ENCODE results near the gene SCAMP4. TPM values are rescaled to one million over a fixed set of nuclear protein-coding genes. Genes with fewer than 3 reads are reported as not detected.

SCAMP4 gene
- total RNA-seq, 1 experiment from 2014 or later: 63.3 TPM

DNA sequence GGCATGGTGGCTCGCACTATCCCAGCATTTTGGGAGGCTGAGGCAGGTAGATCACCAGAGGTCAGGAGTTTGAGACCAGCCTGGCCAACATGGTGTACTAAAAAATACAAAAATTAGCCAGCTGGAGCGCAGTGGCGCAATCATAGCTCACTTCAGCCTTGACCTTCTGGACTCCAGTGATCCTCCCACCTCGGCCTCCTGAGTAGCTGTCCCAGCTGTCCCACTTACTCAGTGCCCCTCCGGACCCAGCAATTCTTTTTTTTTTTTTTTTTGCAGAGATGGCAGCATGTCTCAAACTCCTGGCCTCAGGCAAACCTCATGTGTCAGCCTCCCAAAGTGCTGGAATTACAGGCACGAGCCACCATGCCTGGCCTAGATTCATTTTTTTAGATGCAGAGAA is 2.3 kb upstream of the SCAMP4 start:
- Histone ChIP-seq H3K9me3 (ENCODE audit: control insufficient read depth in 1 of 2, insufficient read depth in 1 of 2, low read depth in 1 of 2, low read length in 2 of 2) (no peaks in the 10 kb centered on the region), H4K20me1 (ENCODE audit: insufficient read depth) (no peaks in the 10 kb centered on the region), H3K4me3 (replicated peaks in 1 of 2; ENCODE audit: low read depth in 1 of 2, low read length in 2 of 2) (no peak overlapping the region), H3K27me3 (ENCODE audit: insufficient read depth, low read length) (no peaks in the 10 kb centered on the region), H3K79me2 (ENCODE audit: insufficient read depth, low read length) (peaks cover 23% of the 10 kb centered on the region), H3K9me2 (ENCODE audit: insufficient read depth) (no peaks in the 10 kb centered on the region), H3K36me3 (ENCODE audit: control insufficient read depth in 1 of 2, insufficient read depth in 2 of 2, low read length in 2 of 2) (no peaks in the 10 kb centered on the region), H2AFZ (ENCODE audit: low read depth, low read length, poor library complexity, severe bottlenecking) (no peak overlapping the region), H3K4me2 (ENCODE audit: low read length) (no peak overlapping the region), H3K9ac (ENCODE audit: low read length) (no peak overlapping the region), H3K4me1 (ENCODE audit: control insufficient read depth in 1 of 2, insufficient read depth in 2 of 2, low read length in 2 of 2) (peaks cover 13 to 30% of the 10 kb centered on the region in 2 experiments; a peak in 3 of 4 replicates), H3K27ac (ENCODE audit: low read depth, low read length) (no peak overlapping the region)
- ChIA-PET POLR2A (interaction anchor here (0.7 kb wide), 1 partner anchor 917 kb away, joined by 4 read pairs; no protein-coding TSS in a partner anchor), RAD21 (ENCODE audit: low non-redundant PET in 1 of 2, low total read pairs in 2 of 2, uncharacterized antibody in 2 of 2, unreplicated experiment in 2 of 2) (interaction anchor here in 1 of 2 experiments (0.7 kb wide), 1 partner anchor 566 kb away, joined by 4 read pairs; no protein-coding TSS in a partner anchor), CTCF (no interaction called here)
- ATAC-seq (no peak), DNase-seq (ENCODE audit: low read depth, low spot score) (no peak)
- TF ChIP-seq EZH2 (IDR thresholded peaks at IDR 0.05) (no peak), ZNF274 (IDR thresholded peaks at IDR 0.05; ENCODE audit: low read depth, low read length) (no peak), ELF1 (IDR thresholded peaks at IDR 0.05; ENCODE audit: borderline replicate concordance, low read depth) (no peak), POLR2A (IDR thresholded peaks at IDR 0.05; ENCODE audit: borderline replicate concordance, extremely low read depth, insufficient read depth, insufficient read length) (no peak), CBX3 (IDR thresholded peaks at IDR 0.05; ENCODE audit: low read depth) (no peak)
- intact Hi-C loops (cut with micrococcal nuclease): no loop called here
- no TSS peak for BruUV-seq (replicated peaks)

DNA sequence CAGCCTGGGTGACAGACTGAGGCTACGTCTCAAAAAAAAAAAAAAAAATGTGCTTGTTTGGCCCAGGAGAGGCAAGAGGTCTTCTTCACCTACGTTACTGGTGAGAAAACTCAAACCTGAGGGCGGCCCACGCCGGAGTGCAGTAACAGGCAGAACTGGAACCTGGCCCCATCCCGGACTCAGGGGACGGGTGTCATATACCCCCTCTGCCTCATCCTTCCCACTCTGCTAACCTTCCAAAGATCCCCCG is 414 bp upstream of the SCAMP4 start:
- H3K79me2 ChIP-seq (ENCODE audit: insufficient read depth, low read length): peaks cover 42% of the 10 kb centered on the region
- H3K4me2 ChIP-seq (ENCODE audit: low read length): peak overlapping the region; percentile 99
- BruUV-seq (replicated peaks): no TSS peak
- peaks cover 0 to 4% of the 10 kb centered on the region in 2 experiments; a peak in 1 of 4 replicates for H3K36me3 ChIP-seq (ENCODE audit: control insufficient read depth in 1 of 2, insufficient read depth in 2 of 2, low read length in 2 of 2)
- no peaks in the 10 kb centered on the region for H3K9me3 ChIP-seq (ENCODE audit: control insufficient read depth in 1 of 2, insufficient read depth in 1 of 2, low read depth in 1 of 2, low read length in 2 of 2)
- CTCF ChIA-PET: interaction anchor here (1.2 kb wide), 2 partner anchors 24 to 29 kb away, joined by 3 read pairs; no protein-coding TSS in a partner anchor
- no peaks in the 10 kb centered on the region for H4K20me1 ChIP-seq (ENCODE audit: insufficient read depth)
- H3K4me1 ChIP-seq (ENCODE audit: control insufficient read depth in 1 of 2, insufficient read depth in 2 of 2, low read length in 2 of 2): peaks cover 9 to 26% of the 10 kb centered on the region in 2 experiments; a peak in 3 of 4 replicates
- POLR2A ChIA-PET: interaction anchor here (1.0 kb wide), 1 partner anchor 636 kb away, joined by 3 read pairs; the partner anchor contains the start of gene CIRBP
- peak overlapping the region; percentile 89 for H3K9ac ChIP-seq (ENCODE audit: low read length)
- H3K27ac ChIP-seq (ENCODE audit: low read depth, low read length): peak overlapping the region; percentile 85
- H3K27me3 ChIP-seq (ENCODE audit: insufficient read depth, low read length): no peaks in the 10 kb centered on the region
- peak overlapping the region; percentile 46 to 95 for H3K4me3 ChIP-seq (replicated peaks in 1 of 2; ENCODE audit: low read depth in 1 of 2, low read length in 2 of 2)
- intact Hi-C loops (cut with micrococcal nuclease): loop anchor here (5.0 kb wide), 1 partner anchor 248 kb away; the partner anchor contains the start of gene AP3D1
- RAD21 ChIA-PET (ENCODE audit: low non-redundant PET in 1 of 2, low total read pairs in 2 of 2, uncharacterized antibody in 2 of 2, unreplicated experiment in 2 of 2): no interaction called here
- ATAC-seq (0 out of 2 replicates have a peak, but pooled peaks have one; percentile 0), DNase-seq (ENCODE audit: low read depth, low spot score) (no peak)
- no peaks in the 10 kb centered on the region for H3K9me2 ChIP-seq (ENCODE audit: insufficient read depth)
- peak overlapping the region; percentile 72 for H2AFZ ChIP-seq (ENCODE audit: low read depth, low read length, poor library complexity, severe bottlenecking)
- TF ChIP-seq ELF1 (IDR thresholded peaks at IDR 0.05; ENCODE audit: borderline replicate concordance, low read depth): no peak
- TF ChIP-seq YY1 (IDR thresholded peaks at IDR 0.05; ENCODE audit: extremely low read depth, insufficient replicate concordance, low read depth, low read length): no peak
- no peak for TF ChIP-seq FOSL1 (IDR thresholded peaks at IDR 0.05; ENCODE audit: low read depth)
- TF ChIP-seq, protein P1, sequence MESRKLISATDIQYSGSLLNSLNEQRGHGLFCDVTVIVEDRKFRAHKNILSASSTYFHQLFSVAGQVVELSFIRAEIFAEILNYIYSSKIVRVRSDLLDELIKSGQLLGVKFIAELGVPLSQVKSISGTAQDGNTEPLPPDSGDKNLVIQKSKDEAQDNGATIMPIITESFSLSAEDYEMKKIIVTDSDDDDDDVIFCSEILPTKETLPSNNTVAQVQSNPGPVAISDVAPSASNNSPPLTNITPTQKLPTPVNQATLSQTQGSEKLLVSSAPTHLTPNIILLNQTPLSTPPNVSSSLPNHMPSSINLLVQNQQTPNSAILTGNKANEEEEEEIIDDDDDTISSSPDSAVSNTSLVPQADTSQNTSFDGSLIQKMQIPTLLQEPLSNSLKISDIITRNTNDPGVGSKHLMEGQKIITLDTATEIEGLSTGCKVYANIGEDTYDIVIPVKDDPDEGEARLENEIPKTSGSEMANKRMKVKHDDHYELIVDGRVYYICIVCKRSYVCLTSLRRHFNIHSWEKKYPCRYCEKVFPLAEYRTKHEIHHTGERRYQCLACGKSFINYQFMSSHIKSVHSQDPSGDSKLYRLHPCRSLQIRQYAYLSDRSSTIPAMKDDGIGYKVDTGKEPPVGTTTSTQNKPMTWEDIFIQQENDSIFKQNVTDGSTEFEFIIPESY (IDR thresholded peaks at IDR 0.05; ENCODE audit: extremely low read depth, insufficient replicate concordance, low read length): no peak
- no peak for TF ChIP-seq ZNF274 (IDR thresholded peaks at IDR 0.05; ENCODE audit: low read depth, low read length)
- no peak for TF ChIP-seq ATF3 (IDR thresholded peaks at IDR 0.05)
- TF ChIP-seq EGR1 (IDR thresholded peaks at IDR 0.05; ENCODE audit: low read depth): no peak
- TF ChIP-seq, protein P2, sequence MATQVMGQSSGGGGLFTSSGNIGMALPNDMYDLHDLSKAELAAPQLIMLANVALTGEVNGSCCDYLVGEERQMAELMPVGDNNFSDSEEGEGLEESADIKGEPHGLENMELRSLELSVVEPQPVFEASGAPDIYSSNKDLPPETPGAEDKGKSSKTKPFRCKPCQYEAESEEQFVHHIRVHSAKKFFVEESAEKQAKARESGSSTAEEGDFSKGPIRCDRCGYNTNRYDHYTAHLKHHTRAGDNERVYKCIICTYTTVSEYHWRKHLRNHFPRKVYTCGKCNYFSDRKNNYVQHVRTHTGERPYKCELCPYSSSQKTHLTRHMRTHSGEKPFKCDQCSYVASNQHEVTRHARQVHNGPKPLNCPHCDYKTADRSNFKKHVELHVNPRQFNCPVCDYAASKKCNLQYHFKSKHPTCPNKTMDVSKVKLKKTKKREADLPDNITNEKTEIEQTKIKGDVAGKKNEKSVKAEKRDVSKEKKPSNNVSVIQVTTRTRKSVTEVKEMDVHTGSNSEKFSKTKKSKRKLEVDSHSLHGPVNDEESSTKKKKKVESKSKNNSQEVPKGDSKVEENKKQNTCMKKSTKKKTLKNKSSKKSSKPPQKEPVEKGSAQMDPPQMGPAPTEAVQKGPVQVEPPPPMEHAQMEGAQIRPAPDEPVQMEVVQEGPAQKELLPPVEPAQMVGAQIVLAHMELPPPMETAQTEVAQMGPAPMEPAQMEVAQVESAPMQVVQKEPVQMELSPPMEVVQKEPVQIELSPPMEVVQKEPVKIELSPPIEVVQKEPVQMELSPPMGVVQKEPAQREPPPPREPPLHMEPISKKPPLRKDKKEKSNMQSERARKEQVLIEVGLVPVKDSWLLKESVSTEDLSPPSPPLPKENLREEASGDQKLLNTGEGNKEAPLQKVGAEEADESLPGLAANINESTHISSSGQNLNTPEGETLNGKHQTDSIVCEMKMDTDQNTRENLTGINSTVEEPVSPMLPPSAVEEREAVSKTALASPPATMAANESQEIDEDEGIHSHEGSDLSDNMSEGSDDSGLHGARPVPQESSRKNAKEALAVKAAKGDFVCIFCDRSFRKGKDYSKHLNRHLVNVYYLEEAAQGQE (IDR thresholded peaks at IDR 0.05; ENCODE audit: low read depth): no peak

Data from HCT116 (cell line).